Thyroid gland (tissue), 4 donors: ENCODE data around the gene TMEM144. TPM values are rescaled to one million over a fixed set of nuclear protein-coding genes. Genes with fewer than 3 reads are reported as not detected.

Experiments used
- DNase-seq, 2 donors: peaks; one replicate each; pipeline ENCODE4 v3.0.0-alpha.2; 2019
- H3K27ac ChIP-seq, 3 donors: fragments of 200-600 bp; sonication (generic); 1 replicate in 2 of 3; 2 replicates in 1 of 3; pipeline ENCODE4 v1.5.1; 2016 to 2019; ENCODE audit warnings: mild to moderate bottlenecking in 1 of 3, moderate library complexity in 1 of 3
- H3K27me3 ChIP-seq: fragments of 200-600 bp; sonication (generic); one replicate; pipeline ENCODE4 v1.5.1; 2019
- H3K36me3 ChIP-seq, 2 donors: fragments of 200-600 bp; sonication (generic); one replicate each; pipeline ENCODE4 v1.5.1; 2016 to 2019
- H3K4me1 ChIP-seq, 2 donors: fragments of 200-600 bp; sonication (generic); one replicate each; pipeline ENCODE4 v1.5.1; 2017 to 2019
- H3K4me3 ChIP-seq, 3 donors: fragments of 200-600 bp; sonication (generic); replicated peaks in 1 of 3; 1 replicate in 2 of 3; 2 replicates in 1 of 3; pipeline ENCODE4 v1.5.1; 2016; ENCODE audit warnings: mild to moderate bottlenecking in 1 of 3
- H3K9me3 ChIP-seq: fragments of 200-600 bp; sonication (generic); one replicate; pipeline ENCODE4 v1.5.1; 2017
- CTCF ChIP-seq, 6 experiments: fragments of 200-600 bp in 3 of 6; fragments of 450-650 bp in 3 of 6; sonication (generic) in 3 of 6; IDR thresholded peaks; one replicate each; pipeline ENCODE4 v1.5.1; 2016 to 2019; ENCODE audit warnings: antibody characterized with exemption in 6 of 6, mild to moderate bottlenecking in 2 of 6, inconsistent platforms in 1 of 6, moderate library complexity in 1 of 6
- POLR2A ChIP-seq, 2 donors: fragments of 450-650 bp; IDR thresholded peaks; one replicate each; pipeline ENCODE4 v1.6.1; 2017; ENCODE audit warnings: antibody characterized with exemption in 2 of 2, mild to moderate bottlenecking in 2 of 2, moderate library complexity in 1 of 2
- WGBS, 2 donors: methylation state at CpG; one replicate each; pipeline ENCODE4 v1.1.5; 2017; 5-methylcytosine and 5-hydroxymethylcytosine counted together
- intact Hi-C: fragments of 100-400 bp; cut with DNase I; formaldehyde crosslinking; loops from one replicate; pipeline ENCODE4 v1.15.1; 2023
- total RNA-seq, 4 donors: library from RNA; depleted of rRNA; stranded (reverse); fragments of >200 nt; gene quantifications; one replicate each; pipeline ENCODE4 v1.2.3, GENCODE V29; 2016

TMEM144 gene
- total RNA-seq, 4 donors from 2014 or later = 22.1 to 34.9 (median 29.6) TPM

- TF ChIP-seq POLR2A (IDR thresholded peaks at IDR 0.05) (no peak), CTCF (IDR thresholded peaks at IDR 0.05) (no peak)
- no peaks in the 10 kb centered on the region for H3K9me3 ChIP-seq
- H3K36me3 ChIP-seq = no peaks in the 10 kb centered on the region
- DNase-seq = no peak
- H3K4me1 ChIP-seq = no peaks in the 10 kb centered on the region
- no peak overlapping the region for H3K4me3 ChIP-seq
- intact Hi-C loops = no loop called here
- H3K27me3 ChIP-seq = no peaks in the 10 kb centered on the region
- H3K27ac ChIP-seq = no peak overlapping the region
Measured at GRCh38 chr4:158243071-158243470, 32.8 kb downstream of the TMEM144 start.

- no peaks in the 10 kb centered on the region for H3K4me1 ChIP-seq
- H3K27me3 ChIP-seq = no peaks in the 10 kb centered on the region
- 60 to 66% methylated on average over 2 of the region's 2 CpGs for WGBS, 2 donors
- no peak overlapping the region for H3K27ac ChIP-seq
- H3K4me3 ChIP-seq = no peak overlapping the region
- DNase-seq = no peak
- no peak for TF ChIP-seq CTCF (IDR thresholded peaks at IDR 0.05)
- TF ChIP-seq POLR2A (IDR thresholded peaks at IDR 0.05) = no peak
- no peaks in the 10 kb centered on the region for H3K9me3 ChIP-seq
- intact Hi-C loops = loop anchor here (10.0 kb wide), 1 partner anchor 56 kb away; no protein-coding TSS in a partner anchor
- H3K36me3 ChIP-seq = no peaks in the 10 kb centered on the region
Measured at GRCh38 chr4:158250321-158250720, 40.0 kb downstream of the TMEM144 start.

DNA sequence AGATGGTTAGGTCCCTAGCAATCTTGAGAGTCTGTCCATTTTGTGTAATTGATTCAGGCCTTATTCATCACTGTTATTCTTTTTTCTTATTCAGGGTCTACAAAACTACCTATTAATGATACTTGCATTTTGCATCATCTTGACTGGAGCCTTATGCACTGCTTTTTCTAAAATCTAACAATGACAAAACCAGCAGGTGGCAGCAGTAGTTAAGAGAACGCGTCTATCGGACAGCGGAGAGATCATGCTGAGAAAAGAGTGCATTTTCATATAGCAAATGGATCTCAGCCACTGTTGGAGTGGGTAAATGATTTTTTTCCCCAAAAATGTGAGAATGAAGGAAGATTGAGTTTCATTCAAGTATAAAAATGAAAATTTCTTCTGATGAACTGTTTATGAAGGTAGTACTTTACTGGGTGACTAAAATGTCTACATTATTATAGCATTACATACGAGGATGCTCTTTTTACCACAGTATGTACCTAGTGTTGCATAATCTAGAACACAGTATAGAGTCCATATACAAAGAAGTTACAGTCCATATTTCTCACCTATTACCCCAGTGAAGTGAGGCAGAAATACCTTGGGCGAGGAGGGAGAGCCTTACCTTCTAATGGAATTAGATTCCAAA, 43.2 kb downstream of the TMEM144 start:
- intact Hi-C loops = loop anchor here (10.0 kb wide), 1 partner anchor 59 kb away; no protein-coding TSS in a partner anchor
- no peaks in the 10 kb centered on the region for H3K4me1 ChIP-seq
- H3K4me3 ChIP-seq = no peak overlapping the region
- DNase-seq = peak; percentile 23 to 34
- H3K27ac ChIP-seq = no peak overlapping the region
- H3K36me3 ChIP-seq = no peaks in the 10 kb centered on the region
- H3K9me3 ChIP-seq = no peaks in the 10 kb centered on the region
- WGBS, 2 donors = 34 to 39% methylated on average over 6 of the region's 6 CpGs
- H3K27me3 ChIP-seq = no peaks in the 10 kb centered on the region
- TF ChIP-seq CTCF (IDR thresholded peaks at IDR 0.05) = peak; percentile 22 to 65 (median 42)
- TF ChIP-seq POLR2A (IDR thresholded peaks at IDR 0.05) = no peak

- Histone ChIP-seq H3K4me3 (no peak overlapping the region), H3K36me3 (no peaks in the 10 kb centered on the region), H3K27ac (no peak overlapping the region), H3K27me3 (no peaks in the 10 kb centered on the region), H3K4me1 (no peaks in the 10 kb centered on the region), H3K9me3 (no peaks in the 10 kb centered on the region)
- no peak for TF ChIP-seq POLR2A (IDR thresholded peaks at IDR 0.05)
- no peak for TF ChIP-seq CTCF (IDR thresholded peaks at IDR 0.05)
- 91 to 99% methylated on average over 2 of the region's 2 CpGs for WGBS, 2 donors
- intact Hi-C loops = loop anchor here (10.0 kb wide), 1 partner anchor 59 kb away; no protein-coding TSS in a partner anchor
- no peak for DNase-seq
Measured at GRCh38 chr4:158254292-158254691, 44.0 kb downstream of the TMEM144 start.

GRCh38 chr4:158255727-158256324, 45.5 kb downstream of the TMEM144 start:
- H3K9me3 ChIP-seq = no peaks in the 10 kb centered on the region
- H3K4me3 ChIP-seq = no peak overlapping the region
- intact Hi-C loops = loop anchor here (10.0 kb wide), 1 partner anchor 61 kb away; no protein-coding TSS in a partner anchor
- no peak for TF ChIP-seq POLR2A (IDR thresholded peaks at IDR 0.05)
- peak; percentile 48 to 78 (median 66) for TF ChIP-seq CTCF (IDR thresholded peaks at IDR 0.05)
- H3K4me1 ChIP-seq = no peaks in the 10 kb centered on the region
- H3K36me3 ChIP-seq = no peaks in the 10 kb centered on the region
- DNase-seq = no peak
- no peak overlapping the region for H3K27ac ChIP-seq
- H3K27me3 ChIP-seq = no peaks in the 10 kb centered on the region
- 40 to 42% methylated on average over 3 of the region's 3 CpGs for WGBS, 2 donors
